Activated T-helper 9 cell treated with anti-CD3 and anti-CD28 coated beads, Interleukin-2, amount 50 U/mL, for 16 hours (primary cell): Measurements from ENCODE around the gene COL24A1.

Experiments used
- DNase-seq: peaks from one replicate; pipeline ENCODE4 v3.0.0-alpha.2; 2020; ENCODE audit warnings: low read depth

Gene COL24A1

DNA sequence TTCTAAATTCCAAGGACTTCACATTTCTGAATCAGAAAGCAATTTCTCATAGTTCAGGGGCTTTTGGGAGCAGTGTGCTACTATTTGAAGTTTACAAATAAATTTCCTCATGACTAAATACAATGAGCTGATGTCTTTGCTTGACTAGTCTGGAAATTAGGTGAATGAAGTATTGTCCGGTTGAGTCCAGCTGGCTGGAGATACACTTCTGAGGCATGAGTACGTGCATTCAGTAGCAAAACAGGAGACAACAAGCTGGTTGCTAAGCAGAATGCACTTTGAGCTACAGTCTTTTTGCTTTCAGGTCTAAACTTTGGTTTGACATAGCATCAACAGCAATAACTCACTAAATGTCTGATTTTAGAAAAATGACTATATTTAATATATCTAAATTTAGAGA lies 475.5 kb downstream of the COL24A1 start:
- no peak for DNase-seq
